Sigmoid colon (tissue), 3 donors: ENCODE measurements around the gene CCDC90B.

ENCODE experiments used
- POLR2A ChIP-seq, 2 donors: fragments of 450-650 bp; IDR thresholded peaks; one replicate each; pipeline ENCODE4 v1.6.1; 2016; ENCODE audit warnings: antibody characterized with exemption in 2 of 2, mild to moderate bottlenecking in 2 of 2, moderate library complexity in 2 of 2
- TF ChIP-seq, protein P1 (sequence below), 4 experiments: fragments of 450-650 bp in 3 of 4; fragments of 200-600 bp in 1 of 4; IDR thresholded peaks; one replicate each; pipeline ENCODE4 v1.5.1; 2016 to 2019; ENCODE audit warnings: antibody characterized with exemption in 4 of 4, mild to moderate bottlenecking in 3 of 4, moderate library complexity in 2 of 4

DNA sequence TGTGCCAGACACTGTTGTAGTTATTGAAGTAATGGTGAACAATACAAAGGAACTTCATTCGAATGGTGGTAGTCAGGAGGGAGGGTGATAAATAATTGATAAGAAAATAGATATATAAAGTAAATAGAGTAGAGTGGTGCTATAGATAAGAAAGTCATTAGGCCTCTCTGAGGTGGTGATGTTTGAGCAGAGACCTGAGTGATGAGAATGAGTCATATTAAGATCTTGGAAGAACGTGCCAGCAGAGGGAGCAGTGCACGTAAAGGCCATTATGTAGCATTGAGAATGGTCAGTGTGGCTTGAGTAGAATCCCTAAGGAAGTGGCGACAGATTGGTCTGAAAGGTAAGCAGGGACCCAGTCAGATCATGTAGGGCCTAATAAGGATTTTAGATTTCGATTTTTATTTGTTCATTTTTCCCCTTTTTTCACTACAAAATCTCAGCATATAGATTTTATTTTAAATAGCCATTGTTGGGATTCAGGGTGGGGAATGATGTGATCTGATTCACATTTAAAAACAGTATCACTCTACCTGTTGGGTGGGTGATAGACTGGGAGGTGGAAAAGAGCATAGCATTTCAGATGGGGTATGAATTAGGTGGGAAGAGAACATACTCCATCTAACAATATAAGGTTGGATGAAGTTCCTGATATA is 44.7 kb downstream of the CCDC90B start:
- TF ChIP-seq, protein P1, sequence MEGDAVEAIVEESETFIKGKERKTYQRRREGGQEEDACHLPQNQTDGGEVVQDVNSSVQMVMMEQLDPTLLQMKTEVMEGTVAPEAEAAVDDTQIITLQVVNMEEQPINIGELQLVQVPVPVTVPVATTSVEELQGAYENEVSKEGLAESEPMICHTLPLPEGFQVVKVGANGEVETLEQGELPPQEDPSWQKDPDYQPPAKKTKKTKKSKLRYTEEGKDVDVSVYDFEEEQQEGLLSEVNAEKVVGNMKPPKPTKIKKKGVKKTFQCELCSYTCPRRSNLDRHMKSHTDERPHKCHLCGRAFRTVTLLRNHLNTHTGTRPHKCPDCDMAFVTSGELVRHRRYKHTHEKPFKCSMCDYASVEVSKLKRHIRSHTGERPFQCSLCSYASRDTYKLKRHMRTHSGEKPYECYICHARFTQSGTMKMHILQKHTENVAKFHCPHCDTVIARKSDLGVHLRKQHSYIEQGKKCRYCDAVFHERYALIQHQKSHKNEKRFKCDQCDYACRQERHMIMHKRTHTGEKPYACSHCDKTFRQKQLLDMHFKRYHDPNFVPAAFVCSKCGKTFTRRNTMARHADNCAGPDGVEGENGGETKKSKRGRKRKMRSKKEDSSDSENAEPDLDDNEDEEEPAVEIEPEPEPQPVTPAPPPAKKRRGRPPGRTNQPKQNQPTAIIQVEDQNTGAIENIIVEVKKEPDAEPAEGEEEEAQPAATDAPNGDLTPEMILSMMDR (IDR thresholded peaks at IDR 0.05): peak; percentile 24 to 52 (median 30)
- TF ChIP-seq POLR2A (IDR thresholded peaks at IDR 0.05): no peak
